HL-60 (cell line): ENCODE results near the gene CCDC88B.
A peak's percentile ranks its signal among the peaks of the same experiment; 100 is the strongest.

Experiments used
- DNase-seq, 2 experiments: peaks; one replicate each; pipeline ENCODE4 v3.0.0-alpha.2; 2010 to 2020; ENCODE audit warnings: low read depth in 1 of 2, low spot score in 1 of 2
- H3K27ac ChIP-seq: fragments of 250-450 bp; sonication (Bioruptor Pico); replicated peaks from 2 replicates; pipeline ENCODE4 v1.5.1; 2020; ENCODE audit warnings: mild to moderate bottlenecking, moderate library complexity
- H3K27me3 ChIP-seq: fragments of 250-450 bp; sonication (Bioruptor Pico); 2 replicates; pipeline ENCODE4 v1.5.1; 2021; ENCODE audit warnings: mild to moderate bottlenecking, moderate library complexity; ENCODE audit not compliant: insufficient read depth, poor library complexity, severe bottlenecking
- H3K4me3 ChIP-seq: replicated peaks from 2 replicates; pipeline ENCODE4 v1.5.1; 2011; ENCODE audit warnings: mild to moderate bottlenecking, control low read depth, low read length; ENCODE audit not compliant: insufficient read depth
- GABPA ChIP-seq: IDR thresholded peaks from 2 replicates; pipeline ENCODE4 v1.6.1; 2012; ENCODE audit warnings: low read depth
- POLR2AphosphoS5 ChIP-seq: IDR thresholded peaks from 2 replicates; pipeline ENCODE4 v1.6.1; 2012; ENCODE audit warnings: low read depth
- SPI1 ChIP-seq: IDR thresholded peaks from 2 replicates; pipeline ENCODE4 v1.6.1; 2012; ENCODE audit warnings: low read depth, mild to moderate bottlenecking, borderline replicate concordance
- TF ChIP-seq, protein P1 (sequence below): IDR thresholded peaks from 2 replicates; pipeline ENCODE4 v1.6.1; 2012; ENCODE audit warnings: low read depth; ENCODE audit not compliant: insufficient replicate concordance
- TF ChIP-seq, protein P2 (sequence below): IDR thresholded peaks from one replicate; pipeline ENCODE4 v1.5.1; 2011; ENCODE audit warnings: low read length, control low read depth, inconsistent platforms; ENCODE audit not compliant: insufficient read depth

CCDC88B gene

DNA sequence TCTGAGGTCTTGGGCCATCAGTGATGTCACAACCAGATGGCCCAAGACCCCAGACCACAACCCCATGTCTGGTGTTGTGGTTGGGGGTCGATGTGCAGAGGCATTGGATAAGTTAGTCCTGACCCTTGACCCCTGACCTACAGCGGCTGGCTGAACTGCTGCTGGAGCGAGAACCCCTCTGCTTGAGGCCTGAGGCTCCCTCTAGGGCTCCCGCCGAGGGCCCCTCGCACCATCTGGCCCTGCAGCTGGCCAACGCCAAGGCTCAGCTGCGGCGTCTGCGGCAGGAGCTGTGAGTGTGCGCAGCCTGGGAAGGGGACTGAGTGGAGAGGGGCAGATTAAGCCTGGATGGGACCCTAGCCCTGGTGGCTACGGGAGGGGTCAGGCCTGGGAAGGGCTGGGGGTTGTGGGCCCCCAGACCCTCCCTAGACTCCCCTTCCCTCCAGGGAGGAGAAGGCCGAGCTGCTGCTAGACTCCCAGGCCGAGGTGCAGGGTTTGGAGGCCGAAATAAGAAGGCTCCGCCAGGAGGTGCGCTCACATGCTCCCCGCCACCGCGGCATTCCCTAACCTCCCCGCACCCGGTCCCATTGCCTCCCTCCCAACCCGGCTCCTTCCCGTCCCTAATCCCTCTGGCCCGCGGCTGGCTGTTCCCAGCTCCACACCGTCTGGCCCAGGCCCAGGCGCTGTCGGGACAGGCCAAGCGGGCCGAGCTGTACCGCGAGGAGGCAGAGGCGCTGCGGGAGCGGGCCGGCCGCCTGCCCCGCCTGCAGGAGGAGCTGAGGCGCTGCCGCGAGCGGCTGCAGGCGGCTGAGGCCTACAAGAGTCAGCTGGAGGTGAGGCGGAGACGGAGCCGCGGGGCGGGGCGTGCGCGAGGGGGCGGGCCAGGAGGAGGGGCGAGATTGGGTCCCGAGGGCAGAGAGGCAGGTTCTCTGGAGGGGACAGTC, 2.1 kb downstream of the CCDC88B start:
- peak; percentile 94 to 95 for DNase-seq
- Histone ChIP-seq H3K4me3 (peak overlapping the region; percentile 47), H3K27ac (peak overlapping the region; percentile 88), H3K27me3 (no peaks in the 10 kb centered on the region)
- TF ChIP-seq POLR2AphosphoS5 (peak; percentile 56), SPI1 (no peak)

DNA sequence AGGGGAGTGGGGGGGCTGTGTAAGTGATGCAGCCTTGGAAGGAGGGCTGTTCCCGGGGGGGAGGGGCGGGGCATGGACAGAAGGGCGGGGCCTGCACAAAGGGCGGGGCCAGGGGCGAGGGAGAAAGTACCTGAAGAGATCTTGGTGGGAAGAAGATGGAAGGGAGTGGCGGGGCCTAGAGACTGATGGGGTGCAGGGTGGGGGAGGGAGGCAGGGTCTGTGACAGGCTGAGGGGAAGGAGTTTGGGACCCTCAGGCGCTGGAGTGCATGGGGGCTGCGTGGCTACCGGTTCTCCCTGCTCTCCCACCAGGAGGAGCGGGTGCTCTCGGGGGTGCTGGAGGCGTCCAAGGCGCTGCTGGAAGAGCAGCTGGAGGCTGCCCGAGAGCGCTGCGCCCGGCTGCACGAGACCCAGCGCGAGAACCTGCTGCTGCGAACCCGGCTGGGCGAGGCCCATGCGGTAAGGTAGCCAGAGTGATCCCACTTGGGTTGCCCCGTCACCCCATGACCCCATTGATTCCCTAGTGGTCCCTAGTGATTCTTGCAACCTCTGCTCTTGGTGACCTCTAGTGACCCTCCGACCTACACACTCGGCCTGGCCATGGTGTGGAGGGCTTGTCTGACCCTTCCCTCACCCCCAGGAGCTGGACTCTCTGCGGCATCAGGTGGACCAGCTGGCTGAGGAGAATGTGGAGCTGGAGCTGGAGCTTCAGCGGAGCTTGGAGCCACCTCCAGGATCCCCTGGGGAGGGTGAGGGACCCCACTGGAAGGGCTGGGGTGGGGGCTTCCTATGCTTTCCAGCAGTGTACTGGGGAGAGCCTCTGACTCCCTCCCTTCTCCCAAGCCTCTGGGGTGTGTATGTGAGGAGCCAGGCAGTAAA, 3.1 kb downstream of the CCDC88B start:
- DNase-seq: no peak
- H3K27ac ChIP-seq: no peak overlapping the region
- TF ChIP-seq GABPA (no peak), SPI1 (no peak), POLR2AphosphoS5 (no peak)
- TF ChIP-seq, protein P1, sequence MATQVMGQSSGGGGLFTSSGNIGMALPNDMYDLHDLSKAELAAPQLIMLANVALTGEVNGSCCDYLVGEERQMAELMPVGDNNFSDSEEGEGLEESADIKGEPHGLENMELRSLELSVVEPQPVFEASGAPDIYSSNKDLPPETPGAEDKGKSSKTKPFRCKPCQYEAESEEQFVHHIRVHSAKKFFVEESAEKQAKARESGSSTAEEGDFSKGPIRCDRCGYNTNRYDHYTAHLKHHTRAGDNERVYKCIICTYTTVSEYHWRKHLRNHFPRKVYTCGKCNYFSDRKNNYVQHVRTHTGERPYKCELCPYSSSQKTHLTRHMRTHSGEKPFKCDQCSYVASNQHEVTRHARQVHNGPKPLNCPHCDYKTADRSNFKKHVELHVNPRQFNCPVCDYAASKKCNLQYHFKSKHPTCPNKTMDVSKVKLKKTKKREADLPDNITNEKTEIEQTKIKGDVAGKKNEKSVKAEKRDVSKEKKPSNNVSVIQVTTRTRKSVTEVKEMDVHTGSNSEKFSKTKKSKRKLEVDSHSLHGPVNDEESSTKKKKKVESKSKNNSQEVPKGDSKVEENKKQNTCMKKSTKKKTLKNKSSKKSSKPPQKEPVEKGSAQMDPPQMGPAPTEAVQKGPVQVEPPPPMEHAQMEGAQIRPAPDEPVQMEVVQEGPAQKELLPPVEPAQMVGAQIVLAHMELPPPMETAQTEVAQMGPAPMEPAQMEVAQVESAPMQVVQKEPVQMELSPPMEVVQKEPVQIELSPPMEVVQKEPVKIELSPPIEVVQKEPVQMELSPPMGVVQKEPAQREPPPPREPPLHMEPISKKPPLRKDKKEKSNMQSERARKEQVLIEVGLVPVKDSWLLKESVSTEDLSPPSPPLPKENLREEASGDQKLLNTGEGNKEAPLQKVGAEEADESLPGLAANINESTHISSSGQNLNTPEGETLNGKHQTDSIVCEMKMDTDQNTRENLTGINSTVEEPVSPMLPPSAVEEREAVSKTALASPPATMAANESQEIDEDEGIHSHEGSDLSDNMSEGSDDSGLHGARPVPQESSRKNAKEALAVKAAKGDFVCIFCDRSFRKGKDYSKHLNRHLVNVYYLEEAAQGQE: no peak
- TF ChIP-seq, protein P2, sequence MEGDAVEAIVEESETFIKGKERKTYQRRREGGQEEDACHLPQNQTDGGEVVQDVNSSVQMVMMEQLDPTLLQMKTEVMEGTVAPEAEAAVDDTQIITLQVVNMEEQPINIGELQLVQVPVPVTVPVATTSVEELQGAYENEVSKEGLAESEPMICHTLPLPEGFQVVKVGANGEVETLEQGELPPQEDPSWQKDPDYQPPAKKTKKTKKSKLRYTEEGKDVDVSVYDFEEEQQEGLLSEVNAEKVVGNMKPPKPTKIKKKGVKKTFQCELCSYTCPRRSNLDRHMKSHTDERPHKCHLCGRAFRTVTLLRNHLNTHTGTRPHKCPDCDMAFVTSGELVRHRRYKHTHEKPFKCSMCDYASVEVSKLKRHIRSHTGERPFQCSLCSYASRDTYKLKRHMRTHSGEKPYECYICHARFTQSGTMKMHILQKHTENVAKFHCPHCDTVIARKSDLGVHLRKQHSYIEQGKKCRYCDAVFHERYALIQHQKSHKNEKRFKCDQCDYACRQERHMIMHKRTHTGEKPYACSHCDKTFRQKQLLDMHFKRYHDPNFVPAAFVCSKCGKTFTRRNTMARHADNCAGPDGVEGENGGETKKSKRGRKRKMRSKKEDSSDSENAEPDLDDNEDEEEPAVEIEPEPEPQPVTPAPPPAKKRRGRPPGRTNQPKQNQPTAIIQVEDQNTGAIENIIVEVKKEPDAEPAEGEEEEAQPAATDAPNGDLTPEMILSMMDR: no peak
- peak overlapping the region; percentile 26 for H3K4me3 ChIP-seq
- no peaks in the 10 kb centered on the region for H3K27me3 ChIP-seq

DNA sequence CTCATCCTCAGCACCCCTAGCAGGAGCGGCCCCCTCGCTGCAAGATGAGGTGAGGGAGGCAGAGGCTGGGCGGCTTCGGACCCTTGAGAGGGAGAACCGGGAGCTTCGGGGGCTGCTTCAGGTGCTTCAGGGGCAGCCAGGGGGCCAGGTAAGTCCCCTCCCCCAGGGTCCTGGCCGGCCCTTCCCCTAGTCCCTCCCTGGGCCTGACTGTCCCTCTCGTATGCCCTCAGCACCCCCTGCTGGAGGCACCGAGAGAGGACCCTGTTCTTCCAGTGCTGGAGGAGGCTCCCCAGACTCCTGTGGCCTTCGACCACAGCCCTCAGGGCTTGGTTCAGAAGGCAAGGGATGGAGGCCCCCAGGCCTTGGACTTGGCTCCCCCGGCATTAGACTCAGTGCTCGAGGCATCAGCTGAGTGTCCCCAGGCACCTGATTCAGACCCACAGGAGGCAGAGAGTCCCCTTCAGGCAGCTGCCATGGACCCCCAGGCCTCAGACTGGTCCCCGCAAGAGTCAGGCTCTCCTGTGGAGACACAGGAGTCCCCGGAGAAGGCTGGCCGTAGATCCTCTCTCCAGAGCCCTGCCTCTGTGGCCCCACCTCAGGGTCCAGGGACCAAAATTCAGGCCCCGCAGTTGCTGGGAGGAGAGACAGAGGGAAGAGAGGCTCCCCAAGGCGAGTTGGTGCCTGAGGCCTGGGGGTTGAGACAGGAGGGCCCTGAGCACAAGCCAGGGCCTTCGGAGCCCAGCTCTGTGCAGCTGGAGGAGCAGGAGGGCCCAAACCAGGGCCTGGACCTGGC, 4.0 kb downstream of the CCDC88B start:
- DNase-seq: peak in 1 of 2 experiments; percentile 41
- Histone ChIP-seq H3K4me3 (no peak overlapping the region), H3K27me3 (no peaks in the 10 kb centered on the region), H3K27ac (no peak overlapping the region)
- no peak for TF ChIP-seq GABPA
- TF ChIP-seq POLR2AphosphoS5: no peak
- TF ChIP-seq SPI1: no peak
- TF ChIP-seq, protein P2: no peak
- TF ChIP-seq, protein P1: no peak
